Heart left ventricle (tissue), 16 donors: ENCODE data around the gene DPH5. TPM values are rescaled to one million over a fixed set of nuclear protein-coding genes. Genes with fewer than 3 reads are reported as not detected.

Experiments used
- ATAC-seq, 4 donors: fragments of 200-7000 bp; cut with Tn5 transposase; one replicate each; pipeline ENCODE4 v1.9.1; 2020 to 2022; ENCODE audit warnings: moderate library complexity in 4 of 4, mild to moderate bottlenecking in 3 of 4, moderate number of reproducible peaks in 1 of 4
- DNase-seq, 5 donors: peaks; one replicate each; pipeline ENCODE4 v3.0.0-alpha.2; 2020
- H3K27ac ChIP-seq, 12 donors: fragments of 200-600 bp; sonication (generic) in 4 of 12; one replicate each; pipeline versions ENCODE4 v1.5.0 to v1.8.0; 2016 to 2022; ENCODE audit warnings: mild to moderate bottlenecking in 2 of 12
- H3K27me3 ChIP-seq, 9 donors: fragments of 200-600 bp; sonication (generic) in 2 of 9; one replicate each; pipeline versions ENCODE4 v1.5.1 to v1.8.0; 2016 to 2022; ENCODE audit warnings: mild to moderate bottlenecking in 3 of 9
- H3K36me3 ChIP-seq, 9 donors: fragments of 200-600 bp; sonication (generic) in 2 of 9; one replicate each; pipeline versions ENCODE4 v1.5.0 to v1.8.0; 2018 to 2022; ENCODE audit warnings: mild to moderate bottlenecking in 2 of 9
- H3K4me1 ChIP-seq, 12 donors: fragments of 200-600 bp; sonication (generic) in 4 of 12; one replicate each; pipeline versions ENCODE4 v1.5.0 to v1.8.0; 2016 to 2022; ENCODE audit warnings: mild to moderate bottlenecking in 3 of 12
- H3K4me3 ChIP-seq, 12 donors: fragments of 200-600 bp; sonication (generic) in 4 of 12; one replicate each; pipeline versions ENCODE4 v1.5.0 to v1.8.0; 2017 to 2022; ENCODE audit warnings: mild to moderate bottlenecking in 9 of 12, moderate library complexity in 4 of 12
- H3K9me3 ChIP-seq, 12 donors: fragments of 200-600 bp; sonication (generic) in 4 of 12; one replicate each; pipeline versions ENCODE4 v1.5.0 to v1.8.0; 2016 to 2022; ENCODE audit warnings: mild to moderate bottlenecking in 1 of 12
- CTCF ChIP-seq, 12 donors: fragments of 200-600 bp; sonication (generic) in 4 of 12; IDR thresholded peaks; one replicate each; pipeline versions ENCODE4 v1.5.0 to v1.8.0; 2018 to 2022; ENCODE audit warnings: antibody characterized with exemption in 12 of 12, mild to moderate bottlenecking in 5 of 12
- POLR2A ChIP-seq, 2 donors: fragments of 450-650 bp; IDR thresholded peaks; one replicate each; pipeline ENCODE4 v1.6.1; 2017; ENCODE audit warnings: antibody characterized with exemption in 2 of 2, mild to moderate bottlenecking in 2 of 2, moderate library complexity in 2 of 2
- WGBS, 4 donors: extraction: QIAGEN DNeasy Blood & Tissue Kit in 2 of 4; methylation state at CpG; one replicate each; pipeline versions ENCODE4 v1.1.5 to v1.1.7; 2013 to 2018; 5-methylcytosine and 5-hydroxymethylcytosine counted together
- intact Hi-C, 10 donors: fragments of 100-400 bp; cut with DNase I; formaldehyde crosslinking; loops; one replicate each; pipeline versions ENCODE4 v1.11.1 to v1.14.2; 2022
- polyA plus RNA-seq, 2 donors: library from polyadenylated mRNA; stranded (reverse); fragments of 200-250 nt; gene quantifications; one replicate each; pipeline ENCODE4 v1.2.3, GENCODE V29; 2013
- total RNA-seq, 9 donors: library from RNA; depleted of rRNA in 2 of 9; stranded (reverse); fragments of >200 nt in 2 of 9; fragmentation: NEBNext Ultra II Directional in 3 of 9; extraction: Animal tissue kit (Norgen Biotek cat#: 25700) in 3 of 9; gene quantifications; one replicate each; pipeline versions ENCODE4 v1.1.0 to v1.2.4, GENCODE V29; 2016 to 2023
- donor health status: ischemic (EF 13 %, LVEDD 7.1; RV severe dilation, severe dysfunction).
- donor health status: healthy with polysubstance abuse.
- donor health status: DM: no; HTN: yes; CAD: no.
- donor health status: DM: no; HTN: no; CAD: no.
- donor health status: ischemic (EF 25% LVEDD 6.9; RV normal size, moderate dysfunction).
- donor health status: ischemic (EF 25% LVEDD 5.7; RV mildly dilated, moderate dysfunction).
- donor health status: healthy.
- donor health status: DM: yes; HTN: yes; CAD: no.
- donor health status: ischemic (EF 35%, LVEDD 5.7; RV mildly dilated, moderate dysfunction).
- donor health status: nonischemic (EF 11% LVEDD 7.7; RV severe dilation, severe dysfunction).
- donor health status: DM: yes; HTN: yes; CAD: no.
- donor health status: PGD.
- donor health status: ischemic (EF 29% LVEDD 5.4; RV normal size, mild dysfunction).
- donor health status: nonischemic (EF 23%, LVEDD 6.1; RV moderate dilation, normal function).

Gene DPH5
- total and polyA plus RNA-seq, 11 donors = 14.8 to 38.1 (median 28.3) TPM

- no peak for TF ChIP-seq CTCF (IDR thresholded peaks at IDR 0.05)
- 52 to 66% (median 61%) methylated on average over 2 of the region's 2 CpGs for WGBS, 4 donors
These were observed 2.9 kb upstream of the DPH5 start for GRCh38 chr1:101028466-101028865.

GRCh38 chr1:101027194-101027772 lies 1.7 kb upstream of the DPH5 start:
- H3K27me3 ChIP-seq = no peaks in the 10 kb centered on the region
- no peak overlapping the region for H3K27ac ChIP-seq
- TF ChIP-seq CTCF (IDR thresholded peaks at IDR 0.05) (no peak), POLR2A (IDR thresholded peaks at IDR 0.05) (no peak)
- H3K9me3 ChIP-seq = no peaks in the 10 kb centered on the region
- ATAC-seq = no peak
- no peak for DNase-seq
- intact Hi-C loops = loop anchor here in 8 of 10 donors (2.0 to 10.0 kb wide), 6 partner anchors 78 to 258 kb away; partner anchors contain the start of gene S1PR1 (in 6 of the 8)
- H3K4me1 ChIP-seq = peaks cover 0 to 54% (median 17%) of the 10 kb centered on the region in 12 donors
- no peak overlapping the region for H3K4me3 ChIP-seq
- H3K36me3 ChIP-seq = peaks cover 0 to 4% (median 0%) of the 10 kb centered on the region in 9 donors
- WGBS, 4 donors = 79 to 84% (median 82%) methylated on average over 6 of the region's 6 CpGs

More at GRCh38 chr1:101028466-101028865, 2.9 kb upstream of the DPH5 start:
- H3K9me3 ChIP-seq = no peaks in the 10 kb centered on the region
- peaks cover 0 to 50% (median 17%) of the 10 kb centered on the region in 12 donors for H3K4me1 ChIP-seq
- no peaks in the 10 kb centered on the region for H3K27me3 ChIP-seq
- DNase-seq (no peak), ATAC-seq (no peak)
- intact Hi-C loops = loop anchor here in 7 of 10 donors (5.0 to 10.0 kb wide), 5 partner anchors 76 to 256 kb away; partner anchors contain the start of gene S1PR1 (in 4 of the 7)
- no peak overlapping the region for H3K27ac ChIP-seq
- H3K4me3 ChIP-seq = no peak overlapping the region
- H3K36me3 ChIP-seq = no peaks in the 10 kb centered on the region

- TF ChIP-seq POLR2A (IDR thresholded peaks at IDR 0.05) (no peak), CTCF (IDR thresholded peaks at IDR 0.05) (no peak)
- no peaks in the 10 kb centered on the region for H3K27me3 ChIP-seq
- no peak for ATAC-seq
- intact Hi-C loops = loop anchor here in 8 of 10 donors (2.0 to 10.0 kb wide), 6 partner anchors 78 to 258 kb away; partner anchors contain the start of gene S1PR1 (in 6 of the 8)
- DNase-seq = no peak
- H3K27ac ChIP-seq = peak overlapping the region in 11 of 12 donors; percentile 82 to 93 (median 88)
- peaks cover 0 to 7% (median 0%) of the 10 kb centered on the region in 9 donors for H3K36me3 ChIP-seq
- 25 to 33% (median 30%) methylated on average over 5 of the region's 5 CpGs for WGBS, 4 donors
- no peaks in the 10 kb centered on the region for H3K9me3 ChIP-seq
- H3K4me1 ChIP-seq = peaks cover 0 to 59% (median 18%) of the 10 kb centered on the region in 12 donors
- peak overlapping the region; percentile 44 to 88 (median 72) for H3K4me3 ChIP-seq
These were observed 825 bp upstream of the DPH5 start for GRCh38 chr1:101026430-101026788.

GRCh38 chr1:101025283-101025656 lies 314 bp downstream of the DPH5 start:
- Histone ChIP-seq H3K9me3 (no peaks in the 10 kb centered on the region), H3K4me1 (peaks cover 0 to 54% (median 18%) of the 10 kb centered on the region in 12 donors), H3K36me3 (peaks cover 0 to 18% (median 0%) of the 10 kb centered on the region in 9 donors), H3K27ac (peak overlapping the region; percentile 56 to 93 (median 88)), H3K27me3 (no peaks in the 10 kb centered on the region), H3K4me3 (peak overlapping the region; percentile 44 to 88 (median 72))
- peak; percentile 27 to 63 (median 45) for ATAC-seq
- WGBS, 4 donors = 0 to 1% (median 1%) methylated on average over 9 of the region's 9 CpGs
- TF ChIP-seq CTCF (IDR thresholded peaks at IDR 0.05) (no peak), POLR2A (IDR thresholded peaks at IDR 0.05) (no peak)
- intact Hi-C loops = loop anchor here in 7 of 10 donors (5.0 to 10.0 kb wide), 5 partner anchors 80 to 260 kb away; partner anchors contain the start of gene S1PR1 (in 4 of the 7)
- DNase-seq = no peak
